A549 (cell line): ENCODE measurements around the gene ATP6V0A4.

Source experiments
- SMC3 ChIP-seq: fragments of >200 bp; sonication (Bioruptor Twin); formaldehyde crosslinking; IDR thresholded peaks from 3 replicates; pipeline ENCODE4 v1.6.1; 2018; ENCODE audit warnings: inconsistent platforms
- TF ChIP-seq, protein P1 (sequence below): fragments of >200 bp; sonication (Bioruptor Twin); formaldehyde crosslinking; IDR thresholded peaks from 3 replicates; pipeline ENCODE4 v1.5.1; 2016

DNA sequence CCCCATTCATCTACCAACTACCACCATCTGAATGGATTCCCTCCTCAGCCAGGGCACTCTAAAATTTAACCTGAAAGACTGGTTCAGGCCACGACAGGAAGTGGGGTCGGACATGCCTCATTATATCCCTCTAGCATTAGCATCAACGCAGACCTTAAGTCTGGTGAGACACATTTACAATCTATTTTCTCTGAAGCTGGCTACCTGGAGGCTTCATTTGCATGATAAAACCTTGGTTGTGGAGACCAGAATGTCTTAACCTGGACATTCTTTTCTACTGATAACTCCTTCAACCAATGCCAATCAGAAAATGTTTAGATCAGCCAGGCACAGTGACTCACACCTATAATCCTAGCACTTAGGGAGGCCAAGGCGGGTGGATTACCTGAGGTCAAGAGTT, 139.1 kb downstream of the ATP6V0A4 start:
- TF ChIP-seq SMC3 = no peak
- TF ChIP-seq, protein P1, sequence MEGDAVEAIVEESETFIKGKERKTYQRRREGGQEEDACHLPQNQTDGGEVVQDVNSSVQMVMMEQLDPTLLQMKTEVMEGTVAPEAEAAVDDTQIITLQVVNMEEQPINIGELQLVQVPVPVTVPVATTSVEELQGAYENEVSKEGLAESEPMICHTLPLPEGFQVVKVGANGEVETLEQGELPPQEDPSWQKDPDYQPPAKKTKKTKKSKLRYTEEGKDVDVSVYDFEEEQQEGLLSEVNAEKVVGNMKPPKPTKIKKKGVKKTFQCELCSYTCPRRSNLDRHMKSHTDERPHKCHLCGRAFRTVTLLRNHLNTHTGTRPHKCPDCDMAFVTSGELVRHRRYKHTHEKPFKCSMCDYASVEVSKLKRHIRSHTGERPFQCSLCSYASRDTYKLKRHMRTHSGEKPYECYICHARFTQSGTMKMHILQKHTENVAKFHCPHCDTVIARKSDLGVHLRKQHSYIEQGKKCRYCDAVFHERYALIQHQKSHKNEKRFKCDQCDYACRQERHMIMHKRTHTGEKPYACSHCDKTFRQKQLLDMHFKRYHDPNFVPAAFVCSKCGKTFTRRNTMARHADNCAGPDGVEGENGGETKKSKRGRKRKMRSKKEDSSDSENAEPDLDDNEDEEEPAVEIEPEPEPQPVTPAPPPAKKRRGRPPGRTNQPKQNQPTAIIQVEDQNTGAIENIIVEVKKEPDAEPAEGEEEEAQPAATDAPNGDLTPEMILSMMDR = no peak
